Mesothelial cell of epicardium (in vitro differentiated cells): ENCODE data around the gene CDNF. TPM values are rescaled to one million over a fixed set of nuclear protein-coding genes. Genes with fewer than 3 reads are reported as not detected.

ENCODE experiments used
- DNase-seq, 2 experiments: peaks; one replicate each; pipeline ENCODE4 v3.0.0; 2021; ENCODE audit warnings: low spot score in 2 of 2; ENCODE audit not compliant: unreplicated experiment in 2 of 2
- H3K27ac Mint-ChIP-seq: 2 replicates; pipeline ENCODE4 v1.8.0; 2021; ENCODE audit warnings: mixed read lengths
- H3K27me3 Mint-ChIP-seq: 2 replicates; pipeline ENCODE4 v1.8.0; 2021; ENCODE audit warnings: low read depth, mixed read lengths
- H3K36me3 Mint-ChIP-seq: 2 replicates; pipeline ENCODE4 v1.8.0; 2021; ENCODE audit warnings: mixed read lengths
- H3K4me1 Mint-ChIP-seq: 2 replicates; pipeline ENCODE4 v1.8.0; 2021; ENCODE audit warnings: mixed read lengths
- H3K4me3 Mint-ChIP-seq: 2 replicates; pipeline ENCODE4 v1.8.0; 2021; ENCODE audit warnings: mild to moderate bottlenecking, moderate library complexity, mixed read lengths
- H3K9me3 Mint-ChIP-seq: 2 replicates; pipeline ENCODE4 v1.8.0; 2021; ENCODE audit warnings: mixed read lengths
- CTCF ChIP-seq: fragments of 200-600 bp; sonication (generic); IDR thresholded peaks from one replicate; pipeline ENCODE4 v1.5.0; 2021; ENCODE audit warnings: antibody characterized with exemption; ENCODE audit not compliant: unreplicated experiment
- total RNA-seq: library from RNA; stranded (reverse); gene quantifications from 3 replicates; pipeline ENCODE4 v1.2.1, GENCODE V29; 2021

Gene CDNF
- total RNA-seq, 1 donor from 2014 or later = 1.7 TPM

- H3K4me3 Mint-ChIP-seq = peak overlapping the region; percentile 92
- H3K9me3 Mint-ChIP-seq = no peaks in the 10 kb centered on the region
- no peak for DNase-seq
- H3K4me1 Mint-ChIP-seq = peaks cover 28% of the 10 kb centered on the region
- no peak for TF ChIP-seq CTCF
- peak overlapping the region; percentile 99 for H3K27ac Mint-ChIP-seq
- H3K27me3 Mint-ChIP-seq = peaks cover 2% of the 10 kb centered on the region
- H3K36me3 Mint-ChIP-seq = peaks cover 16% of the 10 kb centered on the region
These were observed 657 bp downstream of the CDNF start for GRCh38 chr10:14837003-14837756.

- Mint-ChIP-seq H3K4me1 (peaks cover 28% of the 10 kb centered on the region), H3K36me3 (peaks cover 9% of the 10 kb centered on the region), H3K4me3 (no peak overlapping the region), H3K9me3 (no peaks in the 10 kb centered on the region), H3K27me3 (peaks cover 6% of the 10 kb centered on the region), H3K27ac (peak overlapping the region; percentile 39)
- DNase-seq = no peak
- TF ChIP-seq CTCF = no peak
These were observed 1.6 kb downstream of the CDNF start for GRCh38 chr10:14836208-14836607.

- no peak for DNase-seq
- Mint-ChIP-seq H3K4me3 (no peak overlapping the region), H3K36me3 (peaks cover 5% of the 10 kb centered on the region), H3K9me3 (no peaks in the 10 kb centered on the region), H3K27ac (no peak overlapping the region), H3K27me3 (peaks cover 18% of the 10 kb centered on the region), H3K4me1 (peaks cover 16% of the 10 kb centered on the region)
- TF ChIP-seq CTCF = no peak
These were observed 4.7 kb downstream of the CDNF start for GRCh38 chr10:14833106-14833505.

GRCh38 chr10:14826076-14826829 lies 11.6 kb downstream of the CDNF start:
- no peak for DNase-seq
- H3K27me3 Mint-ChIP-seq = peaks cover 61% of the 10 kb centered on the region
- H3K27ac Mint-ChIP-seq = no peak overlapping the region
- H3K36me3 Mint-ChIP-seq = no peaks in the 10 kb centered on the region
- no peak for TF ChIP-seq CTCF
- H3K4me3 Mint-ChIP-seq = no peak overlapping the region
- H3K9me3 Mint-ChIP-seq = no peaks in the 10 kb centered on the region
- H3K4me1 Mint-ChIP-seq = peaks cover 7% of the 10 kb centered on the region

- Mint-ChIP-seq H3K27me3 (peaks cover 77% of the 10 kb centered on the region), H3K4me3 (no peak overlapping the region), H3K27ac (no peak overlapping the region), H3K36me3 (no peaks in the 10 kb centered on the region), H3K4me1 (peaks cover 7% of the 10 kb centered on the region), H3K9me3 (no peaks in the 10 kb centered on the region)
- TF ChIP-seq CTCF = no peak
- DNase-seq = no peak
These were observed 13.9 kb downstream of the CDNF start for GRCh38 chr10:14823966-14824365.
